GM13977 (cell line): ENCODE results near the gene EDC3.

Experiments
- DNase-seq: peaks from one replicate; pipeline ENCODE4 v3.0.0; 2012; ENCODE audit warnings: low spot score
- CTCF ChIP-seq: IDR thresholded peaks from 2 replicates; pipeline ENCODE4 v1.5.1; 2012; ENCODE audit warnings: mild to moderate bottlenecking, control low read depth; ENCODE audit not compliant: insufficient read depth; ENCODE audit errors: extremely low read depth, missing control alignments
- in situ Hi-C: fragments of 300-500 bp; cut with MboI; formaldehyde crosslinking; loops from one replicate; pipeline ENCODE4 v1.12.0; 2022; ENCODE audit warnings: low sequenced_read_pairs, low pct_unique_long_range_greater_than_20kb, mixed read lengths, inconsistent platforms; ENCODE audit not compliant: unreplicated experiment

Gene EDC3

GRCh38 chr15:74710319-74711094 lies 14.7 kb upstream of the EDC3 start:
- no peak for TF ChIP-seq CTCF
- in situ Hi-C loops: no loop called here
- DNase-seq: no peak

- no peak for DNase-seq
- in situ Hi-C loops: no loop called here
- TF ChIP-seq CTCF: no peak
Measured at GRCh38 chr15:74709892-74710291, 14.1 kb upstream of the EDC3 start.

DNA sequence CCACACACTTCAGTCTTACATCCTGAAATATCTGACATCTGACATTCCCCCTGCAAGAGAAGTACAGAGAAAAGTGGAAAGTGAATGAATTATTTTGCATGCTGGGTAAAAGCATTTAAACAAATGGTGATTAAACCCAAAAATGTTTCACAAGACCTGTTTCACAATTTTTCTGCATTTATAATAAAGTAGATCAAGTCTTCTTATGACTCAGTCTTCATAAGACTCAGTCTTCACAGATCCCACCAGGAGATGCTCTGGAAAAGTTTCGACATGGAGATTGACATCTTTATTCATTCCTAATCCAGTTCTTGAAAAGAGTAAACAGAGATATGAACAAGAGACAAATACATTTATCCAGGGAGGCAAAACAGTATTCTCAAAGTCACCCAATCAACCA lies 13.2 kb upstream of the EDC3 start:
- DNase-seq: no peak
- in situ Hi-C loops: no loop called here
- TF ChIP-seq CTCF: no peak

DNA sequence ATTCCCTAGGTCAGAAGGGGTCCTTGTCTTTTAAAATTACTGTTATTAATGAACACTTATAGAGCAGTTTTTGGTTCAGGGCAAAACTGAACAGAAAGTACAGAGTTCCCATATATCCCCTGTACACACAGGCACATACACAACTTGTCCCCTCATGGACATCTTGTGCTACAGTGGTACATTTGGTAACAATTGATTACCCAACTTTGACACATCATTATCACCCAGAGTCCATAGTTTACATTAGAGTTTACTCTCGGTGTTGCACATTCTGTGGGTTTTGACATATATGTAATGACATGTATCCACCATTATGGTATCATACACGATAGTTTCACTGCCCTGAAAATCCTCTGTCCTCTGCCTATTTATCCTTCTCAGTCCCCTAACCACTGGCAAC lies 984 bp upstream of the EDC3 start:
- TF ChIP-seq CTCF: no peak
- no peak for DNase-seq
- in situ Hi-C loops: no loop called here

DNA sequence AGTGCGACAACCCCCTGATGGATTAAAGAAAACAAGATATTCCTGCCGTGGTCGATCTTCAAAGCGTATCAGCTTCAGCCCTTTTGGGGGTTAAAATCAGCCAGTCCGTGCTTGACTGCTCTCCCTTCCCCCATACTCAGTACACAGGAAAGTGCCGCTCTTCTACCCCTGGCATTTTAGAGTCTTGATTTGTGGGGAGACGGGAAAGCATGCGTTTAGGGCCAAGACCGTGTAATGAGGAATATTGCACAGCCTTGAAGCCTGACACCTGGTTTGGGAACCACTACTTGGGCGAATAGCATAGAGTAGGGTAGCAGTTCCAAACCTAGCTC lies 540 bp upstream of the EDC3 start:
- in situ Hi-C loops: no loop called here
- no peak for TF ChIP-seq CTCF
- no peak for DNase-seq

DNA sequence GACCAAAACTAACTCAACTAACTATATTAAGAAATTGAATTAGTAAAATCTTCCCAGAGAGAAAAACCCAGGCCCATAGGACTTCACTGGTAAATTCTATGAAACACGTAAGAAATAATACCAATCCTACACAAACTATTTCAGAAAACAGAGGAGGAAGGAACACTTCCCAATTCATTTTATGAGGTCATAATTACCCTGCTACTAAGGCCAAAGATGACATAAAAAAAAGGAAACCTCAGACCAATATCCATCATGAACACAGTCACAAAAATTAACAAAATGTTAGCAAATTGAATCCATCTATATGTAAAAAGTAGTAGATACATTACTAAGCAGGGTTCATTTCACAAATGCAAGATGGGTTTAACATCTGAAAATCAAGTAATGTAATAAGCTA lies 3.5 kb downstream of the EDC3 start:
- DNase-seq: no peak
- no peak for TF ChIP-seq CTCF
- in situ Hi-C loops: no loop called here
